HG03108 (cell line): Measurements from ENCODE around the gene CPB2.

Experiments used
- ATAC-seq: cut with Tn5 transposase; IDR thresholded peaks from one replicate; pipeline ENCODE4 v1.9.1; 2021; ENCODE audit warnings: moderate library complexity; ENCODE audit not compliant: unreplicated experiment

CPB2 gene

DNA sequence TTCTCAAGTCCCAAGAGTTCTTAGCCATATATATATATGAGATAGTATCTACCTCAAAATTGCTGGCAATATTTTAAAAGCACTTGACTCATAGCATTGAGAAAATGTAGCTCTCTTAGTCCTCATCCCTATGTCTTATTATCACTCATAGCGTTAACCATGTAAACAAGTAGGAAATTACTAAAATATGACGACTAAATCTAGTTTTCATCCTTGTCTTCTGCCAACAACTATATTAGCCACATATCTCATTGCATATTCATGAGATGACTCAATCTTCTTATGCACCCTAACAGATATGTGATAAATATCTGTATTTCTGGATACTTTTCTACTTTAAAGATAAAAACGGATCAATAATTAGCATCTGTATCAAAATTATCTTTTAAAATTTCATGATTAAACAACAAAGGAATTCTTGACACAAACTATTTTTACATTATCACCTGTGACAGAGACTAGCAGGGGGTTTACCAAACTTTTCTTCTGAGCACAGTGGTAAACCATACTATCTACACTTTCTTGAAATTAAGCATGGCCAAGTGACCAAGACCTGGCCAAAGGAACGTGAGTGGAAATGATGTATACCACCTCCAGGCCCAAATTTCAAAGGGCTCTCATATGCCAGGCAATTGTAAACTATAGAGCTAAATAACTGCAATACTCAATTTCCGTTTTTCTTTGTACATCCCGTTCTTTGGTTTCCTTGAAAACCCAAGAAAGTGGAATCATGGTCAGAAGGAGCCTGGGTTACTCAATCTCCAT lies 98.0 kb downstream of the CPB2 start:
- no peak for ATAC-seq

DNA sequence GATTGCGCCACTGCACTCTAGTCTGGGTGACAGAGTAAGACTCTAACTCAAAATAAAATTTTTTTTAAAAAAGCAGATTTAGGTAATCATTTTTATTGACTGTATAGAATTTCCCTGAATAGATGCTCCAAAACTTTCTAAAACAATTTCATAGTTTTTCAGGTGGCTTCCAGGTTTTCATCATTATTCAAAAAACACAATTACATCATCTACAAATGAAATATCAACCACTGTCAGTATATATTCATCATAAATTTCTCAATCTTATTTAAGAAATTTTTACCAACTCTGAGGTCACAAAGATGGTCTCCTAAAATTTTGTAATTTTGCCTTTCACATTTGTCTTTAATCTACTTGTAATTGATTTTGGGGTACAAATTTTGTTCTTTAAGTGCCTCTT lies 100.3 kb downstream of the CPB2 start:
- no peak for ATAC-seq
